ENCODE measurements around the gene SPTBN2. TPM values are rescaled to one million over a fixed set of nuclear protein-coding genes. Genes with fewer than 3 reads are reported as not detected.
"Not testable (repeated sequence)": the region's sequence is repeated elsewhere in the genome, so short reads cannot be mapped to it uniquely, and the experiment has no call there.

The SPTBN2 gene
- total RNA-seq, 1 experiment from 2014 or later, result 37.6 TPM

GRCh38 chr11:66727282-66728037, 1.6 kb downstream of the SPTBN2 start:
- Histone ChIP-seq H3K36me3 (ENCODE audit: control insufficient read depth, insufficient read depth, low read length) (no peaks in the 10 kb centered on the region), H3K9me3 (no peaks in the 10 kb centered on the region), H3K27me3 (replicated peaks; ENCODE audit: control insufficient read depth, insufficient read depth, low read length) (no peaks in the 10 kb centered on the region), H3K4me1 (peaks cover 21% of the 10 kb centered on the region), H3K4me3 (ENCODE audit: low read depth, low read length) (peak overlapping the region; percentile 66)
- Mint-ChIP-seq H3K27ac (ENCODE audit: unreplicated experiment) (peak overlapping the region; percentile 5), H3K36me3 (ENCODE audit: insufficient read depth, unreplicated experiment) (peaks cover 6% of the 10 kb centered on the region), H3K9me3 (ENCODE audit: unreplicated experiment) (no peaks in the 10 kb centered on the region), H3K27me3 (ENCODE audit: insufficient read depth, unreplicated experiment) (peaks cover 3% of the 10 kb centered on the region), H3K4me1 (ENCODE audit: low read depth, unreplicated experiment) (peaks cover 25% of the 10 kb centered on the region), H3K4me3 (ENCODE audit: unreplicated experiment) (peak overlapping the region; percentile 76)
- intact Hi-C loops (cut with micrococcal nuclease; ENCODE audit: unreplicated experiment), result loop anchor here (2.0 kb wide), 1 partner anchor 33 kb away; no protein-coding TSS in a partner anchor
- TF ChIP-seq, protein P1, sequence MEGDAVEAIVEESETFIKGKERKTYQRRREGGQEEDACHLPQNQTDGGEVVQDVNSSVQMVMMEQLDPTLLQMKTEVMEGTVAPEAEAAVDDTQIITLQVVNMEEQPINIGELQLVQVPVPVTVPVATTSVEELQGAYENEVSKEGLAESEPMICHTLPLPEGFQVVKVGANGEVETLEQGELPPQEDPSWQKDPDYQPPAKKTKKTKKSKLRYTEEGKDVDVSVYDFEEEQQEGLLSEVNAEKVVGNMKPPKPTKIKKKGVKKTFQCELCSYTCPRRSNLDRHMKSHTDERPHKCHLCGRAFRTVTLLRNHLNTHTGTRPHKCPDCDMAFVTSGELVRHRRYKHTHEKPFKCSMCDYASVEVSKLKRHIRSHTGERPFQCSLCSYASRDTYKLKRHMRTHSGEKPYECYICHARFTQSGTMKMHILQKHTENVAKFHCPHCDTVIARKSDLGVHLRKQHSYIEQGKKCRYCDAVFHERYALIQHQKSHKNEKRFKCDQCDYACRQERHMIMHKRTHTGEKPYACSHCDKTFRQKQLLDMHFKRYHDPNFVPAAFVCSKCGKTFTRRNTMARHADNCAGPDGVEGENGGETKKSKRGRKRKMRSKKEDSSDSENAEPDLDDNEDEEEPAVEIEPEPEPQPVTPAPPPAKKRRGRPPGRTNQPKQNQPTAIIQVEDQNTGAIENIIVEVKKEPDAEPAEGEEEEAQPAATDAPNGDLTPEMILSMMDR (IDR thresholded peaks at IDR 0.05; ENCODE audit: insufficient read depth in 1 of 2, low read depth in 1 of 2, low read length in 1 of 2, severe bottlenecking in 1 of 2, unreplicated experiment in 1 of 2), result no peak
- BruUV-seq (replicated peaks), result no TSS peak
- peak; percentile 58 to 67 for DNase-seq
- ChIA-PET CTCF (interaction anchor here (0.5 kb wide), 1 partner anchor 1393 kb away, joined by 5 read pairs; no protein-coding TSS in a partner anchor), POLR2A (interaction anchor here (0.6 kb wide), 1 partner anchor 49 kb away, joined by 3 read pairs; no protein-coding TSS in a partner anchor)

DNA sequence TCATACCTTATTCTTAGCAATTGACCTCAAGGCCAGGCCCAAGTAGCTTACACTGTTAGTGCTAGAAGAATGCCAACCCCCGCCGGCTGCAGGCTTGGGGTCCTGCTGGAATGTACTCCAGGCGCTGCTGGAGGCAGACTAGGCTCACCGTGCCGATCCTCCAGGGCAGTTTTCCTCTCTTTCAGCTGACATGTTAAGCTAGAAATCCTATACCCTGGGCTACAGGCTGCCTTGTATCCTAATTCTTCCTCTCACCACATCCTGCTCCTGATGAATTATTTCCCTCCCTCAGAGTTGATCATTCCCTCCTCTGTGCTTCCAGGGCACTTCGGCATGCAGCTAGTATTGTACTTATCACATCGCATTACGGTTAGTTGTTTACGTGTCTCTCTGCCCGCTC, 3.4 kb downstream of the SPTBN2 start:
- ChIA-PET CTCF (interaction anchor here (1.0 kb wide), 1 partner anchor 63 kb away, joined by 3 read pairs; no protein-coding TSS in a partner anchor), POLR2A (interaction anchor here (0.5 to 0.6 kb wide), 3 partner anchors 19 to 93 kb away, joined by 3 to 4 read pairs (median 4); no protein-coding TSS in a partner anchor)
- DNase-seq, result no peak
- TF ChIP-seq, protein P1 (IDR thresholded peaks at IDR 0.05; ENCODE audit: insufficient read depth in 1 of 2, low read depth in 1 of 2, low read length in 1 of 2, severe bottlenecking in 1 of 2, unreplicated experiment in 1 of 2), result no peak
- H3K36me3 Mint-ChIP-seq (ENCODE audit: insufficient read depth, unreplicated experiment), result peaks cover 6% of the 10 kb centered on the region
- no TSS peak for BruUV-seq (replicated peaks)
- H3K27me3 Mint-ChIP-seq (ENCODE audit: insufficient read depth, unreplicated experiment), result peaks cover 3% of the 10 kb centered on the region
- no peaks in the 10 kb centered on the region for H3K9me3 Mint-ChIP-seq (ENCODE audit: unreplicated experiment)
- H3K4me3 ChIP-seq (ENCODE audit: low read depth, low read length), result no peak overlapping the region
- H3K4me3 Mint-ChIP-seq (ENCODE audit: unreplicated experiment), result no peak overlapping the region
- intact Hi-C loops (cut with micrococcal nuclease; ENCODE audit: unreplicated experiment), result no loop called here
- H3K27ac Mint-ChIP-seq (ENCODE audit: unreplicated experiment), result no peak overlapping the region
- no peaks in the 10 kb centered on the region for H3K27me3 ChIP-seq (replicated peaks; ENCODE audit: control insufficient read depth, insufficient read depth, low read length)
- H3K36me3 ChIP-seq (ENCODE audit: control insufficient read depth, insufficient read depth, low read length), result no peaks in the 10 kb centered on the region
- peaks cover 27% of the 10 kb centered on the region for H3K4me1 Mint-ChIP-seq (ENCODE audit: low read depth, unreplicated experiment)
- H3K9me3 ChIP-seq, result no peaks in the 10 kb centered on the region
- H3K4me1 ChIP-seq, result peaks cover 21% of the 10 kb centered on the region

DNA sequence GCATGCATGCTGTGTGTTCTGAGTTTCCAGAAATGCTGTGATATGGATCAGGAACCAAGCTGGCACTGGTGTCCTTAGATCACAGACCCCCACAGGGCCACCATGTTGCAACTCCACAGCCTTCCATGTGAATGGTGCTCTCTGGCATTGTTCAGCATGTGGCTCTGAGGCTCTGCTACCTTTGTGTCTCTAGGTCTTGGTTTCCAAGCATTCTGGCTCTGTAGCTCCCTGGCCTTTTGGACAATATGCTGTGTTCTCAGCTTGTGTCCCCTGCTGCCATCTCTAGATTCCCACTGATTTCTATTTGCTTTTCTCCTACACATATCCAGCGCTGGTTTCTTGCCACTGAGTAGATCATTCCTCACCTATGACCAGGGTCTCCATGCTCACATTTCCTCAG, 3.9 kb downstream of the SPTBN2 start:
- Mint-ChIP-seq H3K4me3 (ENCODE audit: unreplicated experiment) (no peak overlapping the region), H3K9me3 (ENCODE audit: unreplicated experiment) (no peaks in the 10 kb centered on the region), H3K36me3 (ENCODE audit: insufficient read depth, unreplicated experiment) (peaks cover 6% of the 10 kb centered on the region), H3K27me3 (ENCODE audit: insufficient read depth, unreplicated experiment) (peaks cover 3% of the 10 kb centered on the region), H3K4me1 (ENCODE audit: low read depth, unreplicated experiment) (peaks cover 32% of the 10 kb centered on the region), H3K27ac (ENCODE audit: unreplicated experiment) (no peak overlapping the region)
- POLR2A ChIA-PET, result interaction anchor here (0.5 to 0.6 kb wide), 3 partner anchors 71 to 223 kb away, joined by 3 to 4 read pairs (median 3); no protein-coding TSS in a partner anchor
- Histone ChIP-seq H3K4me1 (peaks cover 21% of the 10 kb centered on the region), H3K4me3 (ENCODE audit: low read depth, low read length) (no peak overlapping the region), H3K36me3 (ENCODE audit: control insufficient read depth, insufficient read depth, low read length) (no peaks in the 10 kb centered on the region), H3K27me3 (replicated peaks; ENCODE audit: control insufficient read depth, insufficient read depth, low read length) (no peaks in the 10 kb centered on the region), H3K9me3 (no peaks in the 10 kb centered on the region)
- TF ChIP-seq, protein P1 (IDR thresholded peaks at IDR 0.05; ENCODE audit: insufficient read depth in 1 of 2, low read depth in 1 of 2, low read length in 1 of 2, severe bottlenecking in 1 of 2, unreplicated experiment in 1 of 2), result no peak
- no TSS peak for BruUV-seq (replicated peaks)
- no peak for DNase-seq
- intact Hi-C loops (cut with micrococcal nuclease; ENCODE audit: unreplicated experiment), result no loop called here
- CTCF ChIA-PET, result interaction anchor here (1.0 kb wide), 1 partner anchor 64 kb away, joined by 3 read pairs; no protein-coding TSS in a partner anchor

- H3K9me3 Mint-ChIP-seq (ENCODE audit: unreplicated experiment); H3K36me3 ChIP-seq (ENCODE audit: control insufficient read depth, insufficient read depth, low read length); H3K9me3 ChIP-seq; H3K27me3 Mint-ChIP-seq (ENCODE audit: insufficient read depth, unreplicated experiment); H3K36me3 Mint-ChIP-seq (ENCODE audit: insufficient read depth, unreplicated experiment); H3K4me3 Mint-ChIP-seq (ENCODE audit: unreplicated experiment); H3K27ac Mint-ChIP-seq (ENCODE audit: unreplicated experiment); H3K4me3 ChIP-seq (ENCODE audit: low read depth, low read length); DNase-seq; intact Hi-C loops (cut with micrococcal nuclease; ENCODE audit: unreplicated experiment); H3K27me3 ChIP-seq (replicated peaks; ENCODE audit: control insufficient read depth, insufficient read depth, low read length); BruUV-seq (replicated peaks): not testable (repeated sequence)
- peaks cover 36% of the 10 kb centered on the region for H3K4me1 Mint-ChIP-seq (ENCODE audit: low read depth, unreplicated experiment)
- peaks cover 20% of the 10 kb centered on the region for H3K4me1 ChIP-seq
- CTCF ChIA-PET, result interaction anchor here (0.5 to 1.4 kb wide), 3 partner anchors 94 to 118 kb away, joined by 3 to 5 read pairs (median 4); no protein-coding TSS in a partner anchor
- POLR2A ChIA-PET, result interaction anchor here (0.6 to 0.8 kb wide), 2 partner anchors 12 to 18 kb away, joined by 3 to 4 read pairs; no protein-coding TSS in a partner anchor
These were observed 4.8 kb downstream of the SPTBN2 start for GRCh38 chr11:66724167-66724566.

Measured in Caco-2 (cell line).